GM19438 (cell line): ENCODE data around the gene TCF12.

Experiments
- ATAC-seq: cut with Tn5 transposase; IDR thresholded peaks from one replicate; pipeline ENCODE4 v1.9.1; 2021; ENCODE audit warnings: low read depth; ENCODE audit not compliant: unreplicated experiment

TCF12 gene

DNA sequence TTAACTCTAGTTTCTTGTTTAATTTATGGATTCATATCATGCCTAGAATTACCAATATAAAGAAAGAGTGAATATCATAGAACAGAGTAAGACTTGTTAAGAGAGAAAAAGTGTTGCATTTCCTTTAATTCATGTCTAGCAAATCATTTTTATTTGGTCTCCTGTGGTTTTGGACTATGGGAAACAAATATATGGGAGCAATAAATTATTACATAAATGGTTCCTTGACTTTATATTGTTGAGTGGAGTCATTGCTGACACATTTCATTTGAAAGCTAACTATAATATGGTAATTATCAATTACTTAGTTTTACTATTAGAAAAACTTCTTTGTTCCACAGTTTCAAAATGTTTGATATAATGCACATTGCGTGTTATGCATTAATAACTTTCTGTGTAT, 313.1 kb downstream of the TCF12 start:
- ATAC-seq, result no peak

DNA sequence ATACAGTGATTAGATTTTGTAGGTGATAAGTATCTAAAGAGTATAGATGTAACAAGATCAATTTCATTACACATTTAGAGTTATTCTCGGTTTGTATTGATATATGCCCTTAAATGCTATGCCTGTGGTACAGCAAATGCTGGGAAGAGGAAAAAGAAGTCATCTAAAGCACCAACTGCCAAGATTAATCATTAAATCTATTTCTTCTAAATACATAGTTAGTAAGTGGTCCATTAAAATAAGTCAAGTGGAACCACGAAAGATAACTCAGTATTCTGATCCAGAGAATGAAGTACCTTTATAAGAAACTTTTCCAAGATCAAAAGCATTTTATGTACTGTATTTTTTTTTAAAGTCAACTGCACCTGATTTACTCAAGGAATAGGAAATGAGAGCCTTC, 315.7 kb downstream of the TCF12 start:
- ATAC-seq, result no peak

- no peak for ATAC-seq
These were observed 316.7 kb downstream of the TCF12 start for GRCh38 chr15:57235186-57235585.

- no peak for ATAC-seq
These were observed 317.4 kb downstream of the TCF12 start for GRCh38 chr15:57235873-57236272.

DNA sequence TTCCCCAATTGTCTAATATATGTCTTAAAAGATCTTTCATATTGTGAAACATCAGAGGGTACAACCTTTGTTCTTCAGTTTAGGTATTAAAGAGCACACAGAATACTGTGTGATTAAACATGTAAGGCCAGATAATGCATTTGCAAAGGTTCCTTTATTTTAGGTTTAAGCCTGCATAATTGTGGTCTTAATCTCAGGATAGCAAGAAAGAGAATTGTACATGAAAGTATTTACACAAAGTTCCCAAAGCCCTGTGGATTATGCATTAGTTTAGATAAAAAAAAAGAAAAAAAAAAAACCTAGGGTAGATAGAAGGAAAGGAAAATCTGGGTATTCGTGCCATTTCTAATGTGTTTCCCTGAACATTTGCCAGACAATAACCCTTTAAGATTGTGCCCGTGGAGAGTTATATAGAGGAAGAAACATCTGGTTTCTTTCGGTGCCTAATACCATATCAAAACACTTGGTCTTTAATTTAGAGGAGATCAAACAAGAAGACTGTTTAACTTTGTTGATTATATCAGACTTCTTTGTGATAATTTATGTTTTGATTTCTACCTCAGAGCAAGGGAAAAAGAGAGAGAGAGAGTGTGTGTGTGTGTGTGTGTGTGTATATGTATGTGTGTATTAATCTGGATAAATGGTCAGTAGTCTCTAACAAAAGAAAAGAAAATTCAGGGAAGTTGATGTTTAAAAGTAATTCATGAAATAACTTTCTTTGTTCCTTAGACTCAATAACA, 318.3 kb downstream of the TCF12 start:
- no peak for ATAC-seq

- no peak for ATAC-seq
These were observed 318.8 kb downstream of the TCF12 start for GRCh38 chr15:57237301-57237642.

DNA sequence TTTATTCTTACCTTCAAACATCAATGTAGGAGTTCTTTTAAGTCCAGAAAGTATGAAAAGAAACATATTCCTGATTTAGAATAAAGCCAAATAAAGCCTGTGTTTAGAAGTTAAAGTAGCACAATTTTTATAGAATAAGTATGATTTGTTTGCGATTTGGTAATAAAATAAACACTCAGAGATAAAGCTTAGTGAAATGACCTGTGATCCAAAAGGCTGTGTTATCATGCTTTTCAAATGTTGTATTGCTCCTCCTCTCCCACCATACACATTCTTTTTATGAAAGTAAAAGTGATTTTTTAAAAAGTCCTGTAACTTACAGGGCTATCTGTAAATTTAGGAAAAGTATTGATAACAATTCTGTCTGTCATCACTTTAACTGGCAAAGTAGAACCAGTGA, 319.2 kb downstream of the TCF12 start:
- ATAC-seq, result no peak

GRCh38 chr15:57245130-57245529, 326.7 kb downstream of the TCF12 start:
- ATAC-seq, result no peak

- ATAC-seq, result no peak
These were observed 327.3 kb downstream of the TCF12 start for GRCh38 chr15:57245714-57246113.

DNA sequence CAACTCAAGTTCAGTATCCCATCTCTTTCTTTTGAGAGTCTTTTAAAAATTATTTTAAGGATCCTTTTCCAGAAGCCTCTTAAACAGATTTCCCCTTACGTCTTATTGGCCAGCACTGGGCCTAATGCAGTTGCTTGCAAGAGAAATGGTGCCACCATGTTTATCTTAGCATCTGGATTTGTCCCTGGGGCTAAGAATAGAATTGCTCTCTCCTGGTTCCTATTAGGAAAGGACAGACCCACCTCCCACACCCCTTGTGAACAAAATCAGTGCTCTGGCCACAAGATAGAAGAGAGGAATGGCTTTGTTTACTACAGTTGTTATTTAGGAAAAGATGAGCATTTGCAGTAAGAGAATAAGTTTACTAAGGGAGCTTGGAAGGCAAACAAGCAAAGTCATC, 329.6 kb downstream of the TCF12 start:
- no peak for ATAC-seq

GRCh38 chr15:57251308-57251707, 332.9 kb downstream of the TCF12 start:
- no peak for ATAC-seq

DNA sequence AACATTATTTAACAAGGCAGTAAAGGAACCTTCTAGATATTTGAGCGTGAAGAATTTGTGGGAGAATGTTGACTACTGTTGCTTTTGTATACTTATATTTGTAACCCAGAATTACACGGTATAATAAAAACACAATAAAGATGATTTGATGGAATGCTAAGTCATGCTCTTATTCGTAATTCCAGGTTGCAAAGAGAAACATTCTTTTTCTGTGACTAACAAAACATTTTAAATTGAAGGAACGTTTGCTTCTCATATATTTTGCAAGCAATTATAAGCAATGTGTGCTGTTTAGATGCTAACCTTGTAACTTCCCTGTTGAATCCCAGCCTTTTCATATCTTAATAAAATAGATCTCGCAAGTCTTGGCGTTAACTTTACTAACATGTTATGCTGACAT, 333.5 kb downstream of the TCF12 start:
- no peak for ATAC-seq

DNA sequence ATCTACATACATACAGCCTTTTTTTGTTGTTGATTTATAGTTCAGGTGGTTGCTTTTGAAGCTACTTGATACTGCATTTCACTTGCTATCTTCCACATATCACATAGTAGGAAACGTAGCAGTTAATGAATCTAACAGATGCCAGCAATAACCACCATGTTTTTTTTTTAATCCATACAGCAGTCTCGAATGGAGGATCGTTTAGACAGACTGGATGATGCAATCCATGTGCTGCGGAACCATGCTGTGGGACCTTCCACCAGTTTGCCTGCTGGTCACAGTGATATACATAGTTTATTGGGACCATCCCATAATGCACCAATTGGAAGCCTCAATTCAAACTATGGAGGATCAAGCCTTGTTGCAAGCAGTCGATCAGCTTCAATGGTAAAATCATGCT, 334.6 kb downstream of the TCF12 start:
- no peak for ATAC-seq

DNA sequence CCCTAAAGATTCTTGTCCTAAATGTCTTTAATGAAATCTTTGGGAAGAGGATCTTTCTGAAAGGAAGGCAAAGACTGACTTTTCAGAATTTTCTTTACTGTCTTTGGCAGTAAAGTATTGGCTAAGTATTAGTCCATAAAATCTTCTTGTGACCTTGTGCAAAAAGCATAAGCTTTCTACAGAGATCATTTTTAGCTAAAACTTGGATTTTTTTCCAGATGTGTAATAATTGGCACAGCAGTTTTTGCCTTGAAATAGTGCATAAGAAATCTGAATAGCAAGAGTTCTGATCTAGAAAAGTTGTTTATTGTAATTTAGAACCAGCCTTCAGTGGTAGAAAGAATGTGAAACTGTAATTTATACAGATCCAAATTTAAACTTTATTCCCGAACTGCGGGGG, 335.1 kb downstream of the TCF12 start:
- ATAC-seq, result no peak

DNA sequence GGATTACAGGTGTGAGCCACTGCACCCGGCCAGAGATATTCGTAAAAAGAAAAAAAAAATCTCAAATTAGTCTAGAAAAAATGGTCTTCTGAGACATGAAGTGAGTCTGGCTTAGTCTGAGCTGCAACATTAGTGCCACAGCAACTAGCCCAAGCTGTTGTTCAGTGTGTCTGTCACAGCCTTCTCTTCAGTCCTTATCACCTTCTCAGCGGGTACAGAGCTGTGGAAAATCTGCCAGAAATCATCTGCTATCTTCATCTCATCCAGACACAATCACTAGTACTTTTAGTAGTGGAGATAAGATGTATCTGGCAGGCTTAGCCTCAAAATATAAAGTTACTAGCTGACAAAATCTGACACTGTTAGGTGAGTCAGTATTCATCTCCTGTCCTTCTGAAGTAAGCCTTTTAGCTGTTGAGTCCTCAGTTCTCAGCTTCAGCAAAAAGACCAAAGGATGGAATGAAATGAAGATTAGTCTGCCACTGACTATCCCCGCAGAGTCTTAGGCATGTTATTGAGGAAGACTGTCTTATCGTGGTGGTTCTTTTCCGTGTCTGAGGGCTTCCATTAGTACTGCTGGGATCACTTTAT, 337.4 kb downstream of the TCF12 start:
- no peak for ATAC-seq

- ATAC-seq, result no peak
These were observed 338.5 kb downstream of the TCF12 start for GRCh38 chr15:57256939-57257338.

DNA sequence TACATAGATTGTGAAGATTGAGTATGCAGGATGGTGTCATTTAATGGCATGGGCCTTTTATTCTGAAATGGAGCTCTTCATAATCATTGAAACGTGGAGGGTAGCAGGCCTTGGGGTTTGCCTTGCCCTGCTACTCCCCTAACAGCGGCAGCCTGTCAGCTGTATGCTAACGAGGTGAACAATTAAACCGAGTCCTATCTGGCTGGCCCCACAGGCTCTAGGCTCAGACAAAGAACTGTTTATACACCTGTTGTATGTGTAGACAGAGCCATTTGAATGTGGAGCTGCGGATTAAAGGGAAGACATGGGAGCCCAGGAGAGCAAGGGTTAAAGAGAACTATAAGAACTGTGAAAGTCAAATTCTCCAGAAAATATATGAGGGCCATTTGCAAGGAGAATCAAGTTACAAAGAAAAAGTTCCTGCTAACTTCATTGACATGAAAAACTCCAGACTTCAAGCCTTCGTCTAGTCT, 341.2 kb downstream of the TCF12 start:
- no peak for ATAC-seq

- no peak for ATAC-seq
These were observed 345.1 kb downstream of the TCF12 start for GRCh38 chr15:57263520-57263919.

DNA sequence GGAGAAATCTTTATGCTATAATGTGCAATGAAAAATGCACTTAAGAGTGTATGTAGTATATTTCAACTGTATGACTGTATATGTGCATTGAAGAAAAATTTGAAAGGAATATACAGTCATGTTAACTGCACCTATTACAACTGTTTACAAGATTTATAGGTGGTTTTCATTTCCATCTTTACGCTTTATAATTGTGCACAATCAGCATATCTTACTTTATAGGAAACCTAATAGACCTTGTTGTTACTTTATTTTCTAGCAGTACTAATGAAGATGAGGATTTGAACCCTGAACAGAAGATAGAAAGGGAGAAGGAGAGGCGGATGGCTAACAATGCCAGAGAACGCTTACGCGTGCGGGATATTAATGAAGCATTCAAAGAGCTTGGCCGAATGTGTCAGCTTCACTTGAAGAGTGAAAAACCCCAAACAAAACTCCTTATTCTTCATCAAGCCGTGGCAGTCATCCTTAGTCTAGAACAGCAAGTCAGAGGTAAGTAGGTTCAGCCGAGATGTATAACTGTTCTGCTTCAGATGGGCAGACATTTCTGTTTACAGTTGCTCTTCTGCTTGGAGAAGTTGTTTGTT, 354.4 kb downstream of the TCF12 start:
- no peak for ATAC-seq

GRCh38 chr15:57273402-57273801, 355.0 kb downstream of the TCF12 start:
- ATAC-seq, result no peak

- no peak for ATAC-seq
These were observed 360.0 kb downstream of the TCF12 start for GRCh38 chr15:57278439-57278838.

DNA sequence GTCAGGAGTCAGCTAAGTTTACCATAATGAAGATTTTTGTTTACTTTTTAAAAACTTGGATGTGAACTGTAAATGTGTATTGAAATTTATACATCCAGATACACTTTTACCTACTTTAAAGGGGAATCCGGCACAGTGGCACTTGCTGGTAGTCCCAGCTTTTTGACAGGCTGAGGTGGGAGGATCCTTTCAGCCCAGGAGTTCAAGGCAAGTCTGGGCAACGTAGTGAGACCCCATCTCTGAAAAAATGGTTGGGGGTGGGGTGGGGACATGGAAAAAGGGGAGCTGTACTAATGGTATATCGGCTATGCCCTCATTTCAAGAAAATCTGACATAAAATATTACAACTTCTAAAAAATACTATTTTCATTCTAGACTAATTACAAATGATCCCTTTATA, 362.0 kb downstream of the TCF12 start:
- ATAC-seq, result no peak
